ENCODE data around the gene SLC26A8. TPM values are rescaled to one million over a fixed set of nuclear protein-coding genes. Genes with fewer than 3 reads are reported as not detected.
A peak's percentile ranks its signal among the peaks of the same experiment; 100 is the strongest.

SLC26A8 gene
- total RNA-seq, 1 experiment from 2014 or later: not detected

DNA sequence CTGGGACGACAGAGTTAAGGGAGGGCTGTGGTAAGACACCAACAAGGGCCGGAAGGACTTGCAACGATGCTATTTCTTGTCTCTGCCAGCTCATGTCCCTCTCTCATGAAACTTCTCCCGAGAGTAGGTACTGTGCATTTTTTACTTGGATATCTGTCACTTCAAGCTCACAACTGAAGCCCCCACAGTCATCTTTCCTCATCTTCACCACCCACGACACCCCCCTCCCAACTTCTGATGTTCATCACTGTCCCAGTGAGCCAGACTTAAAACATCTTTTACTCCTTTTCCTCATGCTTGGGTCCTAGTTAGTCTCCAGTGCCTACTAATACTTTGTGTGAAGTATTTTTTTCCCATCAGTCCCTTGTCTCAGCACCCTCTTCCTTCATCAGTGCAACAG lies 68.9 kb downstream of the SLC26A8 start:
- H3K9me2 ChIP-seq (ENCODE audit: insufficient read depth): no peaks in the 10 kb centered on the region
- TF ChIP-seq SP1 (IDR thresholded peaks at IDR 0.05; ENCODE audit: low read depth): no peak
- TF ChIP-seq, protein P1, sequence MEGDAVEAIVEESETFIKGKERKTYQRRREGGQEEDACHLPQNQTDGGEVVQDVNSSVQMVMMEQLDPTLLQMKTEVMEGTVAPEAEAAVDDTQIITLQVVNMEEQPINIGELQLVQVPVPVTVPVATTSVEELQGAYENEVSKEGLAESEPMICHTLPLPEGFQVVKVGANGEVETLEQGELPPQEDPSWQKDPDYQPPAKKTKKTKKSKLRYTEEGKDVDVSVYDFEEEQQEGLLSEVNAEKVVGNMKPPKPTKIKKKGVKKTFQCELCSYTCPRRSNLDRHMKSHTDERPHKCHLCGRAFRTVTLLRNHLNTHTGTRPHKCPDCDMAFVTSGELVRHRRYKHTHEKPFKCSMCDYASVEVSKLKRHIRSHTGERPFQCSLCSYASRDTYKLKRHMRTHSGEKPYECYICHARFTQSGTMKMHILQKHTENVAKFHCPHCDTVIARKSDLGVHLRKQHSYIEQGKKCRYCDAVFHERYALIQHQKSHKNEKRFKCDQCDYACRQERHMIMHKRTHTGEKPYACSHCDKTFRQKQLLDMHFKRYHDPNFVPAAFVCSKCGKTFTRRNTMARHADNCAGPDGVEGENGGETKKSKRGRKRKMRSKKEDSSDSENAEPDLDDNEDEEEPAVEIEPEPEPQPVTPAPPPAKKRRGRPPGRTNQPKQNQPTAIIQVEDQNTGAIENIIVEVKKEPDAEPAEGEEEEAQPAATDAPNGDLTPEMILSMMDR (IDR thresholded peaks at IDR 0.05 in 2 of 3, conservative IDR thresholded peaks at IDR 0.05 in 1 of 3; ENCODE audit: borderline replicate concordance in 1 of 3, insufficient read depth in 1 of 3, low read depth in 2 of 3, low read length in 2 of 3): no peak
- TF ChIP-seq EZH2phosphoT487 (IDR thresholded peaks at IDR 0.05; ENCODE audit: borderline replicate concordance): no peak
- TF ChIP-seq YY1 (IDR thresholded peaks at IDR 0.05; ENCODE audit: extremely low read depth, insufficient replicate concordance, low read depth, low read length): no peak
- no peak for TF ChIP-seq EGR1 (IDR thresholded peaks at IDR 0.05; ENCODE audit: low read depth)
- TF ChIP-seq, protein P2, sequence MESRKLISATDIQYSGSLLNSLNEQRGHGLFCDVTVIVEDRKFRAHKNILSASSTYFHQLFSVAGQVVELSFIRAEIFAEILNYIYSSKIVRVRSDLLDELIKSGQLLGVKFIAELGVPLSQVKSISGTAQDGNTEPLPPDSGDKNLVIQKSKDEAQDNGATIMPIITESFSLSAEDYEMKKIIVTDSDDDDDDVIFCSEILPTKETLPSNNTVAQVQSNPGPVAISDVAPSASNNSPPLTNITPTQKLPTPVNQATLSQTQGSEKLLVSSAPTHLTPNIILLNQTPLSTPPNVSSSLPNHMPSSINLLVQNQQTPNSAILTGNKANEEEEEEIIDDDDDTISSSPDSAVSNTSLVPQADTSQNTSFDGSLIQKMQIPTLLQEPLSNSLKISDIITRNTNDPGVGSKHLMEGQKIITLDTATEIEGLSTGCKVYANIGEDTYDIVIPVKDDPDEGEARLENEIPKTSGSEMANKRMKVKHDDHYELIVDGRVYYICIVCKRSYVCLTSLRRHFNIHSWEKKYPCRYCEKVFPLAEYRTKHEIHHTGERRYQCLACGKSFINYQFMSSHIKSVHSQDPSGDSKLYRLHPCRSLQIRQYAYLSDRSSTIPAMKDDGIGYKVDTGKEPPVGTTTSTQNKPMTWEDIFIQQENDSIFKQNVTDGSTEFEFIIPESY (IDR thresholded peaks at IDR 0.05; ENCODE audit: extremely low read depth, insufficient replicate concordance, low read length): no peak
- TF ChIP-seq CEBPB (IDR thresholded peaks at IDR 0.05; ENCODE audit: low read depth): no peak
- TF ChIP-seq, protein P3, sequence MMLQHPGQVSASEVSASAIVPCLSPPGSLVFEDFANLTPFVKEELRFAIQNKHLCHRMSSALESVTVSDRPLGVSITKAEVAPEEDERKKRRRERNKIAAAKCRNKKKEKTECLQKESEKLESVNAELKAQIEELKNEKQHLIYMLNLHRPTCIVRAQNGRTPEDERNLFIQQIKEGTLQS (IDR thresholded peaks at IDR 0.05): no peak
- TF ChIP-seq ZNF274 (IDR thresholded peaks at IDR 0.05; ENCODE audit: low read depth, low read length): no peak
- TF ChIP-seq SIN3A (IDR thresholded peaks at IDR 0.05; ENCODE audit: low read depth): no peak
- TF ChIP-seq EZH2 (IDR thresholded peaks at IDR 0.05): no peak
- TF ChIP-seq FOSL1 (IDR thresholded peaks at IDR 0.05; ENCODE audit: low read depth): no peak
- TF ChIP-seq POLR2AphosphoS5 (IDR thresholded peaks at IDR 0.05; ENCODE audit: low read depth, low read length): no peak
- TF ChIP-seq ELF1 (IDR thresholded peaks at IDR 0.05; ENCODE audit: borderline replicate concordance, low read depth): no peak
- TF ChIP-seq, protein P4, sequence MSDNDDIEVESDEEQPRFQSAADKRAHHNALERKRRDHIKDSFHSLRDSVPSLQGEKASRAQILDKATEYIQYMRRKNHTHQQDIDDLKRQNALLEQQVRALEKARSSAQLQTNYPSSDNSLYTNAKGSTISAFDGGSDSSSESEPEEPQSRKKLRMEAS (IDR thresholded peaks at IDR 0.05): no peak
- no peak for TF ChIP-seq ZFX (IDR thresholded peaks at IDR 0.05)
- no peak for TF ChIP-seq RAD21 (IDR thresholded peaks at IDR 0.05; ENCODE audit: low read depth)
- no peak for TF ChIP-seq TCF7L2 (IDR thresholded peaks at IDR 0.05; ENCODE audit: borderline replicate concordance, extremely low read depth, insufficient read depth, insufficient read length)
- no peak for TF ChIP-seq CBX3 (IDR thresholded peaks at IDR 0.05; ENCODE audit: low read depth)
- RAD21 ChIA-PET (ENCODE audit: low non-redundant PET in 1 of 2, low total read pairs in 2 of 2, uncharacterized antibody in 2 of 2, unreplicated experiment in 2 of 2): interaction anchor here (0.7 kb wide), 3 partner anchors 12 to 202 kb away, joined by 3 to 4 read pairs (median 3); no protein-coding TSS in a partner anchor
- intact Hi-C loops (cut with micrococcal nuclease): loop anchor here (5.0 kb wide), 1 partner anchor 373 kb away; no protein-coding TSS in a partner anchor
- no peaks in the 10 kb centered on the region for H4K20me1 ChIP-seq (ENCODE audit: insufficient read depth)
- no peak for DNase-seq (ENCODE audit: low read depth, low spot score)
- BruUV-seq (replicated peaks): no TSS peak
- CTCF ChIA-PET: interaction anchor here (1.7 kb wide), 1 partner anchor 219 kb away, joined by 6 read pairs; the partner anchor contains the start of gene ARMC12
- POLR2A ChIA-PET: no interaction called here
- H3K4me3 ChIP-seq (replicated peaks in 1 of 2; ENCODE audit: low read depth in 1 of 2, low read length in 2 of 2): no peak overlapping the region
- H3K27ac ChIP-seq (ENCODE audit: low read depth, low read length): no peak overlapping the region
- peaks cover 0 to 21% of the 10 kb centered on the region in 2 experiments; a peak in 1 of 4 replicates for H3K4me1 ChIP-seq (ENCODE audit: control insufficient read depth in 1 of 2, insufficient read depth in 2 of 2, low read length in 2 of 2)
- no peaks in the 10 kb centered on the region for H3K36me3 ChIP-seq (ENCODE audit: control insufficient read depth in 1 of 2, insufficient read depth in 2 of 2, low read length in 2 of 2)
- H3K79me2 ChIP-seq (ENCODE audit: insufficient read depth, low read length): no peaks in the 10 kb centered on the region
- no peak for ATAC-seq
- peak overlapping the region; percentile 30 for H2AFZ ChIP-seq (ENCODE audit: low read depth, low read length, poor library complexity, severe bottlenecking)
- no peaks in the 10 kb centered on the region for H3K9me3 ChIP-seq (ENCODE audit: control insufficient read depth in 1 of 2, insufficient read depth in 1 of 2, low read depth in 1 of 2, low read length in 2 of 2)
- peaks cover 4% of the 10 kb centered on the region for H3K27me3 ChIP-seq (ENCODE audit: insufficient read depth, low read length)
- H3K4me2 ChIP-seq (ENCODE audit: low read length): no peak overlapping the region
- H3K9ac ChIP-seq (ENCODE audit: low read length): no peak overlapping the region

All from HCT116 (cell line).